GM12878 (cell line): ENCODE data around the gene AEBP2.

ENCODE experiments used
- CREB1 ChIP-seq: IDR thresholded peaks from 2 replicates; pipeline ENCODE4 v1.6.1; 2012; ENCODE audit warnings: low read depth, mild to moderate bottlenecking, inconsistent platforms
- CTCF ChIP-seq, 3 experiments: IDR thresholded peaks in 2 of 3; conservative IDR thresholded peaks in 1 of 3; 2 replicates each; pipeline ENCODE4 v1.5.1; 2011; ENCODE audit warnings: low read depth in 3 of 3, low read length in 3 of 3, mild to moderate bottlenecking in 3 of 3, control low read depth in 2 of 3, moderate library complexity in 2 of 3, inconsistent platforms in 1 of 3, mixed read lengths in 1 of 3; ENCODE audit not compliant: control insufficient read depth in 2 of 3, insufficient read depth in 1 of 3; ENCODE audit errors: extremely low read depth in 1 of 3
- EED ChIP-seq: sonication (generic); IDR thresholded peaks from 2 replicates; pipeline ENCODE4 v1.6.1; 2016; ENCODE audit warnings: antibody characterized with exemption, low read depth
- NFIC ChIP-seq: IDR thresholded peaks from 2 replicates; pipeline ENCODE4 v1.6.1; 2012; ENCODE audit warnings: low read depth, mild to moderate bottlenecking, inconsistent platforms, low read length, moderate library complexity
- RCOR1 ChIP-seq: conservative IDR thresholded peaks from 2 replicates; pipeline ENCODE4 v1.6.1; 2012; ENCODE audit warnings: low read depth, low read length, improper control_type of control experiment
- USF2 ChIP-seq: IDR thresholded peaks from 2 replicates; pipeline ENCODE4 v1.6.1; 2011; ENCODE audit warnings: low read depth, low read length, improper control_type of control experiment, borderline replicate concordance
- ZNF274 ChIP-seq: IDR thresholded peaks from one replicate; pipeline ENCODE4 v1.8.0; 2011; ENCODE audit not compliant: insufficient read length, insufficient read depth

- TF ChIP-seq USF2 (no peak), CTCF (IDR thresholded peaks at IDR 0.05 in 2 of 3, conservative IDR thresholded peaks at IDR 0.05 in 1 of 3; ENCODE audit: control insufficient read depth in 2 of 3, extremely low read depth in 1 of 3, insufficient read depth in 1 of 3, low read depth in 3 of 3, low read length in 3 of 3) (no peak), ZNF274 (no peak), EED (no peak), RCOR1 (no peak), NFIC (no peak), CREB1 (no peak)
Observed at GRCh38 chr12:19447386-19447785, 8.1 kb downstream of the AEBP2 start.
